Subcutaneous adipose tissue (tissue), 4 donors: ENCODE results near the gene CST11. TPM values are rescaled to one million over a fixed set of nuclear protein-coding genes. Genes with fewer than 3 reads are reported as not detected.

Experiments used
- total RNA-seq, 4 donors: library from RNA; depleted of rRNA; stranded (reverse); fragments of >200 nt; gene quantifications; one replicate each; pipeline ENCODE4 v1.1.0, GENCODE V29; 2016
- TF ChIP-seq, protein P1 (sequence below): fragments of 450-650 bp; IDR thresholded peaks from one replicate; pipeline ENCODE4 v1.5.1; 2016; ENCODE audit warnings: low read depth, mild to moderate bottlenecking, control low read depth, antibody characterized with exemption, moderate library complexity

The CST11 gene
- total RNA-seq, 4 donors from 2014 or later = not detected

DNA sequence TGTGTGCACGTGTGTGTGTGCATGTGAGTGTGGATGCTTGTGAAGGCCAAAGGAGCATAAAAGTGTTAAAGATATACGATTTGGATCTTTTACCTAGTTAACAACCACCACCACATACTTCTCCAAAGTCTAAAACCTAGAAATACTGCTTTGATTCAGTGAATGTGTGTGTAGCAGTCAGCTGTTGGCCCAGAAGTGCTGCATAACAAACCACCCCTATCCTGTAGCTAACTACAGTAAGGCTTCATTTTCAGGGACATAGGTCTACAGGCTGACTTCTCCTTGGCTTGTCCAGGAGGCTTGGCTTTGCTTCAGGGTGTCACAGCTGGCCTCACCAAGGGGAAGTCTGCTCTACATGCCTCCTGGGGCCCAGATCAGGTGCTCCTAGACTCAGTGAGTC, 35.8 kb upstream of the CST11 start:
- TF ChIP-seq, protein P1, sequence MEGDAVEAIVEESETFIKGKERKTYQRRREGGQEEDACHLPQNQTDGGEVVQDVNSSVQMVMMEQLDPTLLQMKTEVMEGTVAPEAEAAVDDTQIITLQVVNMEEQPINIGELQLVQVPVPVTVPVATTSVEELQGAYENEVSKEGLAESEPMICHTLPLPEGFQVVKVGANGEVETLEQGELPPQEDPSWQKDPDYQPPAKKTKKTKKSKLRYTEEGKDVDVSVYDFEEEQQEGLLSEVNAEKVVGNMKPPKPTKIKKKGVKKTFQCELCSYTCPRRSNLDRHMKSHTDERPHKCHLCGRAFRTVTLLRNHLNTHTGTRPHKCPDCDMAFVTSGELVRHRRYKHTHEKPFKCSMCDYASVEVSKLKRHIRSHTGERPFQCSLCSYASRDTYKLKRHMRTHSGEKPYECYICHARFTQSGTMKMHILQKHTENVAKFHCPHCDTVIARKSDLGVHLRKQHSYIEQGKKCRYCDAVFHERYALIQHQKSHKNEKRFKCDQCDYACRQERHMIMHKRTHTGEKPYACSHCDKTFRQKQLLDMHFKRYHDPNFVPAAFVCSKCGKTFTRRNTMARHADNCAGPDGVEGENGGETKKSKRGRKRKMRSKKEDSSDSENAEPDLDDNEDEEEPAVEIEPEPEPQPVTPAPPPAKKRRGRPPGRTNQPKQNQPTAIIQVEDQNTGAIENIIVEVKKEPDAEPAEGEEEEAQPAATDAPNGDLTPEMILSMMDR = no peak

DNA sequence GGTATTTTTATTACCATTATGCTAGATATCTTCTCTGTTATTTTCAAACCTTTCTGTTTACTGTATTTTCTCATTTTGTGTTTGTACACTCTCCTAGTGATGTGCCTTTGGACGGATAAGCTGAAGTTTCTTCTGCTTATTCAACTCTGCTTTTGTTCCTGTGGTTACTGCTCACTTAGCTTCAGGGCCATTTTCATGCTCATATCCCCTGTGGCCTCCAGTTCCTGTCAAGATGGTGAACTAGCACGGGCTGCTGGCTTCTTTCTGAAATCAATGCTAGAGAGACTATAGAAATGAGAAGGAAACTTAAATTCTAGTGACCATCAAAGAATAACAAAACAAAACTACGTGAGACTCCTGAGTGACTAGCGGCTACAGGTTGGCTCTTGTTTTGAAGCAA, 31.4 kb upstream of the CST11 start:
- TF ChIP-seq, protein P1 = no peak

DNA sequence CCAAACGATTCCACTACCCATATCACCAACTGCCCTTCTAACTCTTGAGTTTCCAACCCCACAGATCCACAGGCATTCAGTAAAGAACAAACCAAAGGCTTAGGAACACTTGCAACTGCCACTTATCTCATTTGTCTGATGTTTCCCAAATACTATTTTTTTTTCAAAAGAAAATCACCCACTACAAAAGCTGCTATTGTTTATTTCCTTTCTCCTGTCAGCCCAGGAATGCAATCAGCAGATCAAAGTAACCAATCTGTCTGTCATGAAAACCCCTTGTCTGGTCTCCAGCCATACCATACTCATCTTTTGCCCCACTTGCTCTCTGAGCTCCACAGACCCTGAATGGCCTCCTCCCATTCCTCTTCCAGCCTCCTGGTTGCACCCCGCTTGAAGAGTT, 29.5 kb upstream of the CST11 start:
- TF ChIP-seq, protein P1 = no peak

DNA sequence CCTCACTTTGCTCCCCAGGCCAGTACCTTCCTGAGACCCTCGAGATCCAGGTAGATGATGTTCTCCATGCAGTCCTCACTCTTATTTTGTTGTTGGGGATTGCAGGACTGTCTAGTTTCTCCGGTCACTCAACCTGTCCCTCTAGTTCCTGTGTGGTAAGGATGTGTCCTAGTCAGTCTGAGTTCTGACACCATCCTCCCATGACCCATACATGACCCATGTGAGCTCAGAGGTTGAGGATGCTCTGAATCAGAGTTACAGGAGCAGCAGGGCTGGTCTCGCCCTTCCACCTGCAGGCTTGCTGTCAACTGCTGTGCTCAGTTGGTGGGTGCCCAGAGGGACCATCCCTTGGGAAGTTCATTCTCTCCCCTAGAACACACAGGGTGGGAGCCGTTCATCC, 26.4 kb upstream of the CST11 start:
- TF ChIP-seq, protein P1 = no peak

DNA sequence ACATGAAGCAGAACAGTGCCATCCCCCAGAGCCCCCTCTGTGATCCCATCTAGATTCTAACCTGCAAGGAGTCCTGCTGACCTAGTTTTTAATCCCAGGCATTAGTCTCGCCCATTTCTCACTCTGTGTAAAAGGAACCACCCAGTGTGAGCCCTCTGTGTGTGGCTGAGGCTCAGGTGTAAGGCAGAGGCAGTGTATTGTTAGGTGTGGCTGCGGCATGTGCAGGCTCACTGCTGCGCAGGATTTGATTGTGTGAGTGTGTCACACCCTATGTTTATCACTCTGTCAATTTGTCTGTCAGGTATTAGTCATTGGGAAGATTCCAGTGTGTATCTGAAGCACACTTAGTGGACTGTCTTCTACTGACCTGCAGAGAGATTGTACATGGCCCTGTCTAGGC, 24.5 kb upstream of the CST11 start:
- TF ChIP-seq, protein P1 = no peak

DNA sequence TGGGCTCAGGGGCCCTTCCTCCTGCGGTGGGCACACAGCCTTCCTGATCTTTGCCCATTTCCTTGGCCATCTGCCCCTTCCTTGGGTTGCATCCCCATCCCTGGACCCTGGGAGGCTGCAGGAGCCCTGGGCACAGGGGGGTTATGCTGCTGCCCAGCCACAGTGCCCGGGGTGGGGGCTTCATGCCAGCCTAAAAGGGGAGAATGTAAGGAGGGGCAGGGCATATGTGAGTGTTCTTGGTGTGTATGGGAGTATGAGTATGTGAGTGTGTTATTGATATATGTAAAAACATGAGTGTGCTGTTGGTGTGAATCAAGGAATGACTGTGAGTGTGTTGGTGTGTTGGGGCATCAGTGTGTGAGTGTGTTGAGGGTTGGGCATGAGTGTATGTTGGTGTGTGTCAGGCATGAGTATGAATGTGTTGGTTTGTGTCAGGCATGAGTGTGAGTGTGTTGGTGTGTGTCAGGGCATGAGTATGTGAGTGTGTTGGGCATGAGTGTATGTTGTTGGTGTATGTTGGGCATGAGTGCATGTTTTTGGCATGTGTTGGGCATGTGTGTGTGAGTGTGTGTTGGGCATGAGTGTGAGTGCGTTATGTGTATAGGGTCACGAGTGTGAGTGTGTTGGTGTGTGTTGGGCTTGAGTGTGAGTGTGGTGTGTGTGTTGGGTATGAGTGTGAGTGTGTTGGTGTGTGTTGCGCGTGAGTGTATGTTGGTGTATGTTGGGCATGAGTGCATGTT, 23.5 kb upstream of the CST11 start:
- TF ChIP-seq, protein P1 = no peak

DNA sequence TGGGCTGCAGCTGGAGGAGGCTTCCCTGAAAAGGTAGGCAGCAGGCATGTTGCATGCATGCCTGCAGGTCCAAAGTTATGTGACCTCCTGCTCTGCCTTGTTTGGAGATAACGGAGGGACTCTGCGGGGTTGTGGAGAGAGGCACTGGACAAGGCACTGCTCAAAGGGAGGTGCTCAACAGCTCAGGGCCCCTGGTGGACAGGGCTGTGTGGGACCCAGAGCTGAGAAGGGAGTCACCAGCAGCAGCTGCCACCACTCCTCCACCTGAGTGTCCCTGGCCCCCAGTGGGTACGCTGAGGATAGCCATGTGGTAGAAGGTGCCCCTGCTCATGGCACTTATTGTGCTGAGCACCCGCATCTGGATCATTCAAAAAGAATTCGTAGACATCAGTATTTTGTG, 22.7 kb upstream of the CST11 start:
- TF ChIP-seq, protein P1 = no peak
